DMS79 (cell line): ENCODE data around the gene BCL2.

Experiments
- DNase-seq: peaks from one replicate; lab custom pipeline; 2025; lab: John Stamatoyannopoulos, UW

BCL2 gene

GRCh38 chr18:63309422-63309821 is 10.1 kb downstream of the BCL2 start:
- DNase-seq, result no peak

- no peak for DNase-seq
Measured at GRCh38 chr18:63307551-63308200, 11.9 kb downstream of the BCL2 start.

- DNase-seq, result no peak
Measured at GRCh38 chr18:63306819-63307550, 12.6 kb downstream of the BCL2 start.

- DNase-seq, result no peak
Measured at GRCh38 chr18:63306249-63306648, 13.3 kb downstream of the BCL2 start.

GRCh38 chr18:63303547-63303946 is 16.0 kb downstream of the BCL2 start:
- DNase-seq, result no peak

- DNase-seq, result no peak
Measured at GRCh38 chr18:63302636-63303405, 16.7 kb downstream of the BCL2 start.

- no peak for DNase-seq
Measured at GRCh38 chr18:63302220-63302619, 17.3 kb downstream of the BCL2 start.

GRCh38 chr18:63301434-63301833 is 18.1 kb downstream of the BCL2 start:
- no peak for DNase-seq

GRCh38 chr18:63299837-63300745 is 19.5 kb downstream of the BCL2 start:
- DNase-seq, result no peak

GRCh38 chr18:63298400-63299365 is 20.9 kb downstream of the BCL2 start:
- DNase-seq, result no peak

- DNase-seq, result no peak
Measured at GRCh38 chr18:63297687-63298399, 21.7 kb downstream of the BCL2 start.

GRCh38 chr18:63293935-63294334 is 25.6 kb downstream of the BCL2 start:
- no peak for DNase-seq

GRCh38 chr18:63292831-63293683 is 26.5 kb downstream of the BCL2 start:
- no peak for DNase-seq

- DNase-seq, result no peak
Measured at GRCh38 chr18:63291278-63291677, 28.3 kb downstream of the BCL2 start.

GRCh38 chr18:63290821-63291200 is 28.8 kb downstream of the BCL2 start:
- DNase-seq, result no peak

GRCh38 chr18:63290166-63290820 is 29.3 kb downstream of the BCL2 start:
- no peak for DNase-seq

- DNase-seq, result no peak
Measured at GRCh38 chr18:63288311-63288710, 31.3 kb downstream of the BCL2 start.

GRCh38 chr18:63287691-63288220 is 31.8 kb downstream of the BCL2 start:
- DNase-seq, result no peak
